GM23338 (cell line): ENCODE data around the gene AOAH.

Experiments
- CREB1 ChIP-seq: fragments of 250-450 bp; sonication (Bioruptor Pico); IDR thresholded peaks from 2 replicates; pipeline ENCODE4 v1.5.0; 2020; ENCODE audit warnings: low read depth, mild to moderate bottlenecking, moderate library complexity
- CTCF ChIP-seq, 2 experiments: fragments of 200-600 bp in 1 of 2; sonication (generic) in 1 of 2; conservative IDR thresholded peaks; 2 replicates each; pipeline versions ENCODE4 v1.5.1 to v1.6.1; 2016 to 2017; ENCODE audit warnings: antibody characterized with exemption in 2 of 2, low read depth in 2 of 2, mild to moderate bottlenecking in 2 of 2, moderate library complexity in 1 of 2
- EZH2 ChIP-seq: fragments of 200-600 bp; sonication (generic); IDR thresholded peaks from one replicate; pipeline ENCODE4 v1.8.0; 2017; ENCODE audit warnings: antibody characterized with exemption, mild to moderate bottlenecking, low read depth; ENCODE audit not compliant: unreplicated experiment
- EZH2phosphoT487 ChIP-seq: fragments of 200-600 bp; sonication (generic); IDR thresholded peaks from one replicate; pipeline ENCODE4 v1.8.1; 2018; ENCODE audit warnings: antibody characterized with exemption; ENCODE audit not compliant: unreplicated experiment
- JUNB ChIP-seq: IDR thresholded peaks from one replicate; pipeline ENCODE4 v1.6.1; 2016; ENCODE audit warnings: antibody characterized with exemption; ENCODE audit not compliant: unreplicated experiment
- POLR2AphosphoS5 ChIP-seq: IDR thresholded peaks from 2 replicates; pipeline ENCODE4 v1.6.1; 2016; ENCODE audit warnings: antibody characterized with exemption, low read depth
- REST ChIP-seq: IDR thresholded peaks from one replicate; pipeline ENCODE4 v1.6.1; 2018; ENCODE audit warnings: antibody characterized with exemption; ENCODE audit not compliant: unreplicated experiment
- STAT1 ChIP-seq: IDR thresholded peaks from one replicate; pipeline ENCODE4 v1.6.1; 2016; ENCODE audit warnings: antibody characterized with exemption; ENCODE audit not compliant: unreplicated experiment
- ZNF114 ChIP-seq: fragments of 250-450 bp; sonication (Bioruptor Pico); IDR thresholded peaks from 2 replicates; pipeline ENCODE4 v1.5.0; 2020; ENCODE audit warnings: mild to moderate bottlenecking, moderate library complexity
- ZNF331 ChIP-seq: fragments of 250-450 bp; sonication (Bioruptor Pico); IDR thresholded peaks from 2 replicates; pipeline ENCODE4 v1.5.0; 2020; ENCODE audit warnings: low read depth, mild to moderate bottlenecking, moderate library complexity

GRCh38 chr7:36750451-36750850, 26.2 kb upstream of the AOAH start:
- TF ChIP-seq ZNF114 (CRISPR knock-in tag) (no peak), CTCF (conservative IDR thresholded peaks at IDR 0.05; ENCODE audit: low read depth in 2 of 2) (peak in 1 of 2 experiments; percentile 16; a peak in 1 of 4 replicates), POLR2AphosphoS5 (no peak), EZH2 (no peak), STAT1 (no peak), REST (no peak), JUNB (no peak), ZNF331 (CRISPR knock-in tag) (no peak), EZH2phosphoT487 (no peak), CREB1 (no peak)
